Raji (cell line): Measurements from ENCODE around the gene NEU4.

Experiments
- POLR2A ChIP-seq: IDR thresholded peaks from 2 replicates; pipeline ENCODE4 v1.6.1; 2011; ENCODE audit warnings: low read depth, low read length, control low read depth; ENCODE audit not compliant: insufficient read depth

Gene NEU4

DNA sequence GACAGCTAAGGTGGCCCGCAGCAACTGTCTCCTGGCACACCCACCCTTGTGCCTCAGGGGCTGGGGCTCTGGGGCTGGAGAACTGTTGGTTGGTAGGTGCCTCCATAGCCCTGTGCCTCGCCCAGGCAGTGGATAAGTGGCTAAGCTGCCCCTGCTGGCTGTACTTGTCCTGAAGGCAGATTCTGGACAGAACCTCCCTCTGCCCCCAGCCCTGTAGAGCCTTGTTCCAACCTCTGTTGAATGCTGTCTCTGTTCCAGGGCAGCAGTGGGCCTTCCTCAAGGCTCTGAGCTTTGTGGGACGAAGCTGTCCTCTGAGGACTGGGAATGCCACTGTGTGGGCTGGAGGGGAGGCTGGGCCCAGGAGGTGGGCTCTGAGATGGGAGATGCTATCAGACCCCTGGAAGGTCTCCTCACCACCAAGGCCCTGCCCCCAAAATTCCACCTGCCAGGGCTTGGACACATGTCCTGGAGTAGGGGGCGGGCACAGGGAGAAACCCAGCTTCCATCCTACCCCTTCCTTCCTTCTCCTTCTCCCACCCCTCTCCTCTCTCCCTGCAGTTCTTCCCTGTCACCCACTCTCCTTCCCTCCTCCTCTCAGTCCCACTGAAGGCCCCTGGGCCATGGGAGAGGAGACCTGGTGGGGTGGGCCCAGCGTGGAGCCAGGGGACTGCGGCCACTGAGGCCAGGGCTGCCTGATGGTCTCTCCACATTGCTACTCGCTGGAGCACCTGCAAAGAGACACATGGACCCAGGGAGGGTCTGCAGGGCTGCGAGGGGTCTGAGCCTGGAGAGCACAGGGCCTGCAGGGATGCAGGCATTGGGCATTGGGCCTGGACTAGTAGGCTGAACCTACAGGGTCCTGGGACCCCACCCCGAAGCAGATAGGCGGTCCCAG, 51.4 kb downstream of the NEU4 start:
- no peak for TF ChIP-seq POLR2A

DNA sequence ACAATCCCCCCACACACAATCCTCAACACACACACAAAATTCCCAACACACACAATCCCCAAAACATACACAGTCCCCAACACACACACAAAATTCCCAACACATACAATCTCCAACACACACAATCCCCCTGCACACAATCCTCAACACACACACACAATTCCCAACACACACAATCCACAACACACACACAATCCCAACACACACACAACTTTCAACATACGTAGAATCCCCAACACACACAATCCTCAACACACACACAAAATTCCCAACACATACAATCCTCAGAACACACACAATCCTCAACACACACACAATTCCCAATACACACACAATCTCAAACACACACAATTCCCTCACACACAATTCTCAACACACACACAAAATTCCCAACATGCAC, 52.3 kb downstream of the NEU4 start:
- no peak for TF ChIP-seq POLR2A

DNA sequence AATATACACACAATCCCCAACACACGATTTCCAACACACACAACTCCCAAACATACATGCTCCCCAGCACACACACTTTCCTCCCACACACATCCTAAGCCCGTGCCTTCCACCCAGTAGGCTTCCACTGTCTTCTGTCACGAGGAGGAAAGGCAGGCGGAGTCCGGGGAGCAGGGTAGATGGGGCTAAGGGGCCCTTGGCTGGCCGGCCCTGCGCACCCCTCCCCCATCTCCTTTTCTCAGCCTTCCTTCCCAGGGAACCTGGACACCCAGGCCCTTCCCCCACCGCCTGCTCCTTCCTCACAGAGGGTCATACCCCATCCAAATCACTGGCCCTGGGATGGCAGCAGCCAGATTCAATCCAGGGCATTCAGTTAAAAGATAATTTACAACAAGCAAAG, 53.1 kb downstream of the NEU4 start:
- TF ChIP-seq POLR2A, result no peak

- no peak for TF ChIP-seq POLR2A
Observed at GRCh38 chr2:241862775-241863535, 54.0 kb downstream of the NEU4 start.

DNA sequence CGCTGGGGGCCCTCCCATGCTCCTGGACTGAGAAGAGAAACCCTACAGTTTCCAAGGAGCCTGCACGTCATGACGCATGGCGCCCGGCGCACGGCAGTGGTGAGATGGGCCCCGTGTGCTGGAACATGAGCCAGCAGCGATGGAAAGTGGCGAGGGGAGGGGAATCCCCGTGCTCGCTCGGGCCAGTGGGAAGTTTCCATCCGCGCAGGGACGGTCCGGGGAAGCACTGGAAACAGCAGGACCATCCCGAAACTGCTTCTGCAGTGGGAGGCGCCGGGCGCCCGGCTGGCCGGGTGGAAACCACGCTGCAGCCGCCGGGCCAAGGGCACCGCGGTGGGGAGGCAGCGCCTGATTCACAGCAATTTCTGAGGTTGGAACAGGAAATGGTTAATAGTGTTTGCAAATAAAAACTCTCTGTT, 54.6 kb downstream of the NEU4 start:
- TF ChIP-seq POLR2A, result no peak

GRCh38 chr2:241864168-241864849, 55.3 kb downstream of the NEU4 start:
- TF ChIP-seq POLR2A, result no peak

- TF ChIP-seq POLR2A, result no peak
Observed at GRCh38 chr2:241864850-241865213, 55.8 kb downstream of the NEU4 start.

- TF ChIP-seq POLR2A, result no peak
Observed at GRCh38 chr2:241865416-241865956, 56.5 kb downstream of the NEU4 start.

DNA sequence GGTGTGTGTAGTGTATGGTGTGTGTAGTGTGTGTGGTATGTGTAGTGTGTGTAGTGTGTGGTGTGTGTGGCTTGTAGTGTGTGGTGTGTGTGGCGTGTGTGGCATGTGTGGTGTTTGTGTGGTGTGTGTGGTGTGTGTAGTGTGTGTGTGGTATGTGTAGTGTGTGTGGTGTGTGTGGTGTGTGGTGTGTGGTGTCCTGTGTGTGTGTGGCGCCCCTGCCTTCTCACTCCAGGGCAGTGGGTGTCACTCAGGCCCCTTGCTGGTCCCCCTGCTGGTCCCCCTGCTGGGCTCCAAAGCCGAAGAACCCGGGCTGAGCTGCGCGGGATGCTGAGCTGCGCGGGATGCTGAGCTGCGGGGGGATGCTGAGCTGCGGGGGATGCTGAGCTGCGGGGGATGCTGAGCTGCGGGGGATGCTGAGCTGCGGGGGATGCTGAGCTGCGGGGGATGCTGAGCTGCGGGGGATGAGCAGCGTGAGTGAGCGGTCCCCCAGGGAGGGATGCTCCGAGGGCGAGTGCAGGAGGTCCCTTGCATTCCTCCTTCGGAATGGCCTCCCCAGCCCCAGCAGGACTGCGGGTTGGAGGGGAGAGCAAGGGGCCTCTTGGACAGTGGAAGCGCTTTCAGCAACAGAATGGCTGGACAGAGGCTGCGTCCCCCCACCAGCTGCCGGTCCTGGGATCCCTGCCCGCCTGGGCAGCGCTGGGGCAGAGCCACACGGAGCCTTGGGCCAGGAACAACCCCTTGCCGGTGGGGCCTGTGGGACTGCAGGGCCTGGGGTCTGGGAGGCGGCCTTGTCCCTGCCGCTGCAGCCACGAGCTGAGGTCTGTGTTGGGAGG, 57.2 kb downstream of the NEU4 start:
- TF ChIP-seq POLR2A, result no peak
